AG09319 (cell line): ENCODE results near the gene DAP.
"Not testable (repeated sequence)": the region's sequence is repeated elsewhere in the genome, so short reads cannot be mapped to it uniquely, and the experiment has no call there.

Source experiments
- DNase-seq: peaks from one replicate; pipeline ENCODE4 v3.0.0-alpha.2; 2010; ENCODE audit warnings: low read depth; ENCODE audit errors: extremely low read depth
- TF ChIP-seq, protein P1 (sequence below): IDR thresholded peaks from 2 replicates; pipeline ENCODE4 v1.5.1; 2011; ENCODE audit warnings: low read depth, mild to moderate bottlenecking, inconsistent platforms, low read length, moderate library complexity

DAP gene

GRCh38 chr5:10667431-10668057 lies 93.5 kb downstream of the DAP start:
- TF ChIP-seq, protein P1, sequence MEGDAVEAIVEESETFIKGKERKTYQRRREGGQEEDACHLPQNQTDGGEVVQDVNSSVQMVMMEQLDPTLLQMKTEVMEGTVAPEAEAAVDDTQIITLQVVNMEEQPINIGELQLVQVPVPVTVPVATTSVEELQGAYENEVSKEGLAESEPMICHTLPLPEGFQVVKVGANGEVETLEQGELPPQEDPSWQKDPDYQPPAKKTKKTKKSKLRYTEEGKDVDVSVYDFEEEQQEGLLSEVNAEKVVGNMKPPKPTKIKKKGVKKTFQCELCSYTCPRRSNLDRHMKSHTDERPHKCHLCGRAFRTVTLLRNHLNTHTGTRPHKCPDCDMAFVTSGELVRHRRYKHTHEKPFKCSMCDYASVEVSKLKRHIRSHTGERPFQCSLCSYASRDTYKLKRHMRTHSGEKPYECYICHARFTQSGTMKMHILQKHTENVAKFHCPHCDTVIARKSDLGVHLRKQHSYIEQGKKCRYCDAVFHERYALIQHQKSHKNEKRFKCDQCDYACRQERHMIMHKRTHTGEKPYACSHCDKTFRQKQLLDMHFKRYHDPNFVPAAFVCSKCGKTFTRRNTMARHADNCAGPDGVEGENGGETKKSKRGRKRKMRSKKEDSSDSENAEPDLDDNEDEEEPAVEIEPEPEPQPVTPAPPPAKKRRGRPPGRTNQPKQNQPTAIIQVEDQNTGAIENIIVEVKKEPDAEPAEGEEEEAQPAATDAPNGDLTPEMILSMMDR, result no peak
- DNase-seq, result no peak

DNA sequence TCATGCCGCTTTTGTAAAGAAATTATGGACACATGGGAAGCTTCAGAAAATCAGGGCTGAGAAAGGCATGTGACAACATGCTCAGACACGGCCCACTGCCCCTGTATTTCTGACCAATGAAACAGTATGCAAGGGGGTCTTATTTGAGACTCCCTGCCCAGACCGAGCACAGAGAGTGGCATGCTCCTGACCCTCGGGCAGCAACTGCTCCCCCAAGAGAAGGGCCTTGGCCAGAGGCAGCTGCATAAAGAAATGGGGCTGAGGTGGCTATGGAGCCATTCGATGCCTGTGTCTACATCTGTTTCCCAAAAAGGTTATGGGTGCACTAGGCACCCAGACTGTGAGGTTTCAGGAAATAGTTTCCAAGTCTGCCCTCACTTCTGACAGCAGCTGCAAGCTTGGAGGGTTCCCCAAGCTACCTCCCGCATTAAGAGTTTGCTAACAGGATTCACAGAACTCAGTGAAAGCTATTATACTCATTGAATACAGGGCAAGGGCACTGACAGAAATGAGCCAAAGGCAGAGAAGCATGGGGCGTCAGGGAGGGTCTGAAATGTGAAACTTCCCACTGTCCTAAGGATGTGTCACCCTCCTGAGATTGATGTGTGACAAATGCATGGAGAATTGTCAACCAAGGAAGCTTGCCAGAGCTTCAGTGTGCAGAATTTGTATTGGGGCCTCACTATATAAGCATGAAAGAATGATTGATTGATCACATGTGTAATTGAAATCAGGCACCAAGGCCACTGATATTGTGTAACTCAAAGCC lies 94.3 kb downstream of the DAP start:
- no peak for DNase-seq
- TF ChIP-seq, protein P1, result no peak

DNA sequence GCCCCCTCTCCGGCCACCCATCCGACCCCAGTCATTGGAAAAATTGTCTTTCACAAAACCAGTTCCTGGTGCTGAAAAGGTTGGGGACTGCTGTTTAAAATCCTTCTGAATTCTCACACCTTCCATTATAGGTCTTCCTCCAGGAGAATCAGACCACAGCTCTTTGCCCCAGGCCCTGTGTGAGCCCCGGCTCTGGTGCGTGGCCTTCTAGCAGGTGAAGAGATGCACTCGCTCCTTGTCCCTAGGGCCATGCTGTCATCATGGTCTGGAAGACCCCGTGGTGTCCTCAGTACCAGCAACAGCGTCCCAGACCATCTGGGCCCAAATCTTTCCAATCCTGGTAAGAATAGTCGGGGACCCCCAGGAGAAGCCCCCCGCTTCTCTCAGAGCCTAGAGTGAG lies 95.2 kb downstream of the DAP start:
- TF ChIP-seq, protein P1, result no peak
- no peak for DNase-seq

DNA sequence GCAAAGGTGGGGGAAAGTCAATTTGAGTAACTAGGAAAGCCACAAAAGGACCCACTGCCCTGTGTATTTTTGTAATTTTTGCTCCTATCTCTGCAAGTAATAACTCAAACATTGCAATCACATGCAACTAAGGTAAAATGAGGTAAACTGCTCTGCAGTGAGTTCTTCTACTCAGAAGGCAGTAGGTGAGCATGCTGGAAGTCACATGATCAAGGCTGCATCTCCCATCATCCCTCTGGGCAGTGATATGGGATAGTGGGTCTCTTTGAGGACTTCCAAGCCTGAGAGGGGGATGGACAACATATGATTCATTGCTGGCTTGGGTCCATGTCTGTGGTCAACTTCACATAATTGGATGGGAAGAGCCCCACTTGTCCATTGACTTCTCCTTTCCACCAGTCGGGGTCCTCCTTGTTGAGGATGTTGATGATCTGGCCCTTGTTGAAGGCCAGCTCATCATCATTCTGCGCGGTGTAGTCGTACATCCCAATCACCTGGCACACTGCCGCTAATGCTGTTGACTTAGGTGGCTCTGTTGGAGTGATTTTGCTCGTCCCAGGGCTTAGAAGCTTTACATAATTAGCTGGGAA lies 96.8 kb downstream of the DAP start:
- not testable (repeated sequence) for DNase-seq

DNA sequence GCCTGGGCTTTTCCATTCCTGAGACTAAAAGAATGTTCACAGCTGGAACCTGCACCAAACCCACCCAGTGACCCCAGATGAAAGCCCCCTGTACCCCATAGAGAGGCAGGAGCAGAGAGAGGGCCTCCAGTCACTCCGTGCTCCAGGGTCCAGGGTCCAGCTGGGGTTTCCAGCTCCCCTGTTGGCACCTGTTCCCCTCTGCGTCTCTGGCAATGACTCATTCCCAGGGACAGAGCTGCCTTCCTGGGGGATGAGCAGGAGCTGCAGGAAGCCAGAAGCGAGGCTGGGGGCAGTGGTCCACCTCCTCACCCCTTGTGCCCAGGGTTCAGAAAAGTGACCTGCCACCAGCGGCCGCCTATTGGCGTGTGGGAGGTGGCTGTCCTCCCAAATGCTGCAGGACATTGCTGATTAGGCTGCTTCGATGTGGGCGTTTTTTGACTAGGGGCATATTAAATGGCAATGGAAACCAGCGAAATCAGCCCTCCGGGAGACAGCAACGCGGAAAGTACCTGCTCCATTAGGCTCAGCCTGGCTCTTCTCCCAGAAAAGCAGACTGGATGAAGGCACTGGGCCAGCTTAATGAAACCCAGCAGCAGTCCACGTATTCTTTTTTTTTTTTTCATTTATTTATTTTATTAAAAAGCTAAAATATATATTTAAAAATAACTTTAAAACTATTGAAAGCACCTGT lies 97.4 kb downstream of the DAP start:
- peak; percentile 52 for DNase-seq
- TF ChIP-seq, protein P1, result no peak

GRCh38 chr5:10662661-10663488 lies 98.2 kb downstream of the DAP start:
- DNase-seq, result no peak
- TF ChIP-seq, protein P1, result no peak

- TF ChIP-seq, protein P1, result no peak
Observed at GRCh38 chr5:10662083-10662482, 99.0 kb downstream of the DAP start.

More at GRCh38 chr5:10662083-10662482, 99.0 kb downstream of the DAP start:
- DNase-seq, result no peak
